ENCODE measurements around the gene SKA2. TPM values are rescaled to one million over a fixed set of nuclear protein-coding genes. Genes with fewer than 3 reads are reported as not detected.

SKA2 gene
- total and polyA plus RNA-seq, 2 donors (not counting 3 experiments of a cell fraction or from before 2014, with no cell fraction given), result 12.9 to 79.6 TPM

GRCh38 chr17:59097876-59098275 is 57.1 kb downstream of the SKA2 start:
- Histone ChIP-seq H3K36me3 (ENCODE audit: control insufficient read depth in 2 of 2, extremely low read depth in 1 of 2, insufficient read depth in 2 of 2, low read length in 2 of 2) (peaks cover 0 to 5% of the 10 kb centered on the region in 2 experiments), H3K9ac (replicated peaks; ENCODE audit: extremely low read depth, insufficient read depth, low read length) (no peak overlapping the region), H3K9me3 (replicated peaks; ENCODE audit: control insufficient read depth, insufficient read depth, low read length) (no peaks in the 10 kb centered on the region), H3K9me1 (replicated peaks; ENCODE audit: control insufficient read depth, extremely low read depth, insufficient read depth, low read length) (no peaks in the 10 kb centered on the region), H3K4me3 (replicated peaks in 1 of 3; ENCODE audit: insufficient read depth in 1 of 3, low read depth in 1 of 3, low read length in 3 of 3) (no peak overlapping the region), H3K79me2 (ENCODE audit: control insufficient read depth, insufficient read depth, low read length) (peaks cover 44% of the 10 kb centered on the region), H3K27me3 (ENCODE audit: control insufficient read depth in 2 of 2, insufficient read depth in 2 of 2, low read length in 2 of 2) (no peaks in the 10 kb centered on the region), H4K20me1 (replicated peaks; ENCODE audit: control insufficient read depth, extremely low read depth, insufficient read depth, low read length) (no peaks in the 10 kb centered on the region), H3K4me2 (ENCODE audit: insufficient read depth, low read length) (no peak overlapping the region), H3K4me1 (ENCODE audit: control insufficient read depth, extremely low read depth, insufficient read depth, low read length) (peaks cover 23% of the 10 kb centered on the region), H3K27ac (ENCODE audit: insufficient read depth, low read depth, low read length) (no peak overlapping the region), H2AFZ (ENCODE audit: low read depth, low read length) (no peak overlapping the region)
- POLR2A ChIA-PET, result no interaction called here
- TF ChIP-seq GATA2 (IDR thresholded peaks at IDR 0.05; ENCODE audit: insufficient read depth, insufficient read length, low read depth, low read length) (no peak), FOS (IDR thresholded peaks at IDR 0.05; ENCODE audit: borderline replicate concordance, insufficient read depth, low read length) (no peak), MYC (IDR thresholded peaks at IDR 0.05; ENCODE audit: low read depth, low read length) (no peak), CTCF (IDR thresholded peaks at IDR 0.05; ENCODE audit: extremely low read depth in 1 of 2, insufficient read depth in 1 of 2, low read depth in 1 of 2, low read length in 2 of 2) (no peak), EZH2 (IDR thresholded peaks at IDR 0.05; ENCODE audit: borderline replicate concordance, low read depth, low read length, severe bottlenecking) (no peak), POLR2A (IDR thresholded peaks at IDR 0.05; ENCODE audit: low read depth, low read length) (no peak), MAX (IDR thresholded peaks at IDR 0.05; ENCODE audit: insufficient read depth, insufficient read length) (no peak), JUN (IDR thresholded peaks at IDR 0.05; ENCODE audit: borderline replicate concordance, insufficient read depth, insufficient read length, low read depth) (no peak), POLR2AphosphoS5 (IDR thresholded peaks at IDR 0.05; ENCODE audit: insufficient read depth, low read depth, low read length) (no peak)
- CTCF ChIA-PET, result no interaction called here
- intact Hi-C loops (cut with micrococcal nuclease), result no loop called here
- DNase-seq (ENCODE audit: low read depth, low spot score), result no peak
- BruUV-seq (replicated peaks), result no TSS peak
- no peak for FAIRE-seq
- dilution Hi-C loops (cut with MboI; ENCODE audit: extremely low pct_ligation_motif_present, low sequenced_read_pairs), result no loop called here
